Spleen (tissue), 7 donors: ENCODE measurements around the gene MAP3K8.
A peak's percentile ranks its signal among the peaks of the same experiment; 100 is the strongest.

Experiments used
- CTCF ChIP-seq, 11 experiments: fragments of 200-600 bp in 7 of 11; fragments of 450-650 bp in 4 of 11; sonication (generic) in 4 of 11; IDR thresholded peaks in 8 of 11; conservative IDR thresholded peaks in 3 of 11; 1 replicate in 7 of 11; 2 replicates in 4 of 11; pipeline versions ENCODE4 v1.4.0 to v1.8.0; 2016 to 2021; ENCODE audit warnings: antibody characterized with exemption in 11 of 11, inconsistent platforms in 4 of 11, mild to moderate bottlenecking in 1 of 11
- POLR2A ChIP-seq, 3 donors: fragments of 450-650 bp; IDR thresholded peaks; one replicate each; pipeline ENCODE4 v1.5.1; 2017; ENCODE audit warnings: antibody characterized with exemption in 3 of 3, mild to moderate bottlenecking in 1 of 3
- POLR2AphosphoS5 ChIP-seq, 3 donors: sonication (generic); formaldehyde crosslinking; IDR thresholded peaks; one replicate each; pipeline ENCODE4 v1.5.1; 2017; ENCODE audit warnings: antibody characterized with exemption in 3 of 3
- donor health status: DM: no; HTN: no; CAD: no; lungs with moderate emphysema.
- donor health status: DM: no; HTN: no; CAD: no.
- donor health status: DM: no; HTN: no; CAD: no.

GRCh38 chr10:30436191-30436611, 2.2 kb downstream of the MAP3K8 start:
- no peak for TF ChIP-seq CTCF (IDR thresholded peaks at IDR 0.05 in 8 of 11, conservative IDR thresholded peaks at IDR 0.05 in 3 of 11)
- TF ChIP-seq POLR2A (IDR thresholded peaks at IDR 0.05), result no peak
- peak in 2 of 3 donors; percentile 28 to 54 for TF ChIP-seq POLR2AphosphoS5 (IDR thresholded peaks at IDR 0.05)
